Measurements from ENCODE around the gene NDE1. TPM values are rescaled to one million over a fixed set of nuclear protein-coding genes. Genes with fewer than 3 reads are reported as not detected.

NDE1 gene
- total and polyA plus RNA-seq, 7 donors: 6.6 to 17.0 (median 10.3) TPM

- intact Hi-C loops (cut with DNase I): no loop called here
- no peaks in the 10 kb centered on the region for H3K4me1 ChIP-seq
- no peak for ATAC-seq
- 39 to 62% (median 57%) methylated on average over 2 of the region's 2 CpGs for WGBS, 3 donors
- H3K27me3 ChIP-seq (ENCODE audit: insufficient read depth in 3 of 3, low read length in 2 of 3): no peaks in the 10 kb centered on the region
- H3K27ac ChIP-seq: no peak overlapping the region
- no peak for TF ChIP-seq CTCF (IDR thresholded peaks at IDR 0.05)
- no peaks in the 10 kb centered on the region for H3K9me3 ChIP-seq
- no peak for DNase-seq
- no peak overlapping the region for H3K4me3 ChIP-seq
- H3K36me3 ChIP-seq (ENCODE audit: insufficient read depth in 1 of 2, low read depth in 1 of 2): no peaks in the 10 kb centered on the region
Measured at GRCh38 chr16:15749371-15749770, 99.3 kb downstream of the NDE1 start.

DNA sequence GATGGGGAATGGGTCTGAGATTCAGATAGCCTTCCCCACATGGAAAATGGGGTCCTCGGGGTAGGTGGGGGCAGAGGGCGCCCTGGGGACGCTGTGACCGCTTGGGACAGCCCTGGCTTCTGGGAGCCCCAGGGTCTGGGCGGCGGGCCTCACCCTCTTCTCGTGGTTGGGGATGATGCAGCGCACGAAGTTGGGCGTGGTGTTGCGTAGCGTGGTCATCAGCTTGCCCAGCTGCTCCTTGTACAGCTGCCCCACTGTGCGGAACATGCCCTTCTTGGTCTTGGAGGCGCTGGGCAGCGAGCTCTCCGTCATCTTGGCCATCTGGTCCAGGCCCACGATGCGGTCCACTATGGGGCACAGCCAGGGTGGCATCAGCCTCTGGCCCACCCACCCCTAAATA is 99.9 kb downstream of the NDE1 start:
- no peaks in the 10 kb centered on the region for H3K9me3 ChIP-seq
- H3K36me3 ChIP-seq (ENCODE audit: insufficient read depth in 1 of 2, low read depth in 1 of 2): no peaks in the 10 kb centered on the region
- no peak overlapping the region for H3K4me3 ChIP-seq
- intact Hi-C loops (cut with DNase I): no loop called here
- no peaks in the 10 kb centered on the region for H3K4me1 ChIP-seq
- H3K27ac ChIP-seq: no peak overlapping the region
- no peak for ATAC-seq
- TF ChIP-seq CTCF (IDR thresholded peaks at IDR 0.05): no peak
- WGBS, 3 donors: 82 to 90% (median 87%) methylated on average over 18 of the region's 18 CpGs
- H3K27me3 ChIP-seq (ENCODE audit: insufficient read depth in 3 of 3, low read length in 2 of 3): no peaks in the 10 kb centered on the region
- no peak for DNase-seq

GRCh38 chr16:15751940-15752339 is 101.9 kb downstream of the NDE1 start:
- Histone ChIP-seq H3K27ac (no peak overlapping the region), H3K27me3 (ENCODE audit: insufficient read depth in 3 of 3, low read length in 2 of 3) (no peaks in the 10 kb centered on the region), H3K4me3 (no peak overlapping the region), H3K4me1 (no peaks in the 10 kb centered on the region), H3K9me3 (no peaks in the 10 kb centered on the region), H3K36me3 (ENCODE audit: insufficient read depth in 1 of 2, low read depth in 1 of 2) (no peaks in the 10 kb centered on the region)
- no peak for TF ChIP-seq CTCF (IDR thresholded peaks at IDR 0.05)
- WGBS, 3 donors: 87 to 90% (median 89%) methylated on average over 7 of the region's 7 CpGs
- intact Hi-C loops (cut with DNase I): no loop called here
- no peak for DNase-seq
- ATAC-seq: no peak

DNA sequence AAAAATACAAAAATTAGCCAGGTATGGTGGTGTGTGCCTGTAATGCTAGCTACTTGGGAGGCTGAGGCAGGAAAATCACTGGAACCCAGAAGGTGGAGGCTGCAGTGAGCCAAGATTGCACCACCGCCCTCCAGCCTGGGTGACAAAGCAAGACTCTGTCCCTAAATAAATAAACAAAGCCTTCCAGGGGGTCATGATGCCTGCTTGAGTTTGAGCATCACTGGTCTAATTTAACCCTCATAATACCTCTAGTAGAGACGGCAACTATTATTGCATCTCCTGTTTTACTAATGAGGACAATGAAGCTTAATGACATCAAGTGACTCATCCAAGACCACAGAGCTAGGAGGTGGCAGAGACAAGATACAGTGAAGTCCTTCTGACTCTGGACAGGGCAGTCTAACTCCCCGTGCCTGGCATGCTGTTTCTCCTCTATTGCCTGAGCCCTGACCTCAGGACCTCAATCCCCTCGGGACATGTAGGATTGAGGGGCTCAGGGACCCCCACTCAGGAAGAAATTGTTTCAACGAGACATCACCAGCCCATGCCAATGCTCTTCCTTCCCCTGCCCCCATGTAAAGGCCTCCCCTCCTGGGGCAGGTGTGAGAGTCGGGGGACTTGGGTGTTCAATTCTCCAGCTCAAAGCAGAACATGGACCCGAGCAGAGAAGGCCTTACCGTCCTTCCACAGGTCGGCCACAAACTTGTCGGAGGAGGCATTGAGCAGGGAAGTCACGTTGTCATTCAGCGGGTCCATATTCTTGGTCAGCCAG is 102.9 kb downstream of the NDE1 start:
- no peaks in the 10 kb centered on the region for H3K27me3 ChIP-seq (ENCODE audit: insufficient read depth in 3 of 3, low read length in 2 of 3)
- H3K36me3 ChIP-seq (ENCODE audit: insufficient read depth in 1 of 2, low read depth in 1 of 2): no peaks in the 10 kb centered on the region
- no peak overlapping the region for H3K27ac ChIP-seq
- DNase-seq: no peak
- H3K9me3 ChIP-seq: no peaks in the 10 kb centered on the region
- 77 to 86% (median 81%) methylated on average over 12 of the region's 12 CpGs for WGBS, 3 donors
- TF ChIP-seq CTCF (IDR thresholded peaks at IDR 0.05): no peak
- intact Hi-C loops (cut with DNase I): no loop called here
- no peak for ATAC-seq
- H3K4me1 ChIP-seq: no peaks in the 10 kb centered on the region
- H3K4me3 ChIP-seq: no peak overlapping the region
